HTERT RPE-1 (cell line): Measurements from ENCODE around the gene DIAPH2.

ENCODE experiments used
- in situ Hi-C: fragments of 300-500 bp; cut with MboI; formaldehyde crosslinking; loops from 4 replicates; pipeline ENCODE4 v1.14.3; 2020; ENCODE audit warnings: low sequenced_read_pairs

DIAPH2 gene

DNA sequence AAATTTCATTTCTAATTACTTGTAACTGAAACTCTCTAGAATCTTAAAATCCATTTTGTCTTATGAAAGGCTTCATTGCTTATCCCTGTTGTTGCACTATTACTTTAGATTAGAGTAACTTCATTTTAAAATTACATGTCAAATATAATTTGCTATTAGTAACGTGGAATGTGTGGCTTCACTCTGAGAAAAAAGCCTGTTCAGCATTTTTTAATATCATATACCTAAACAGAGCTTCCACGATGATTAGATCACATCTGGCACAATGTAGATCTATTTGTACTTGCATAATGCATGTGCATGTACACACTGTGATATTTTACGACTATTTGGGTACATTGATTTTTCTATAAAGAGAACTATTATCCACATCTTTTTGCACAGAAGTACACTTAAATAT is 847.2 kb downstream of the DIAPH2 start:
- in situ Hi-C loops = no loop called here

GRCh38 chrX:97538745-97539144 is 854.1 kb downstream of the DIAPH2 start:
- in situ Hi-C loops = no loop called here

DNA sequence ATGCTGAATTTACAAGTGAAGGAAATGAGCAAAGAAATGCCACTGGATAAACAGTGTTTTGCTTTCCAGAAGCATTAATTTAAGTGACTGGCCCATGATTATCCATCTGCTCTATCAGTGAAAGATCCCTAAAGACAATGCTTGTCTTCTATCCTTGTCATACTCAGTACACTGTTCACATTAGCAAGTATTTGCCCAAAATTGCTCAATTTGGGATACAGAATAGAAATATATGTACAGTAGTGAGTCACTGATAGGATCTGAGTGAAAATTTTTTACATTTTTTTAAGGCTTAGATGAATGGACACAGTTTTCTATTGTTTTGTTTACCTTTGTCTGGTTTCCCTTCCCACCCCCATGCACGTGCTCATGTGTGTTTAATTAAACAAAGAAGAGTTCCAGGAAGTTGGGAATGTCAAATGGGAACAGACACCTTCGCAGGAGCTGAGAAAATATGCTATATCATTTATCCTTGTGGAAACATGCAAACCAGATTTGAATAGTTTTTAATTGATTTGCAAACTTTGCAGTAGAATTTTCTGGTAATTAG is 855.4 kb downstream of the DIAPH2 start:
- in situ Hi-C loops = no loop called here

- in situ Hi-C loops = no loop called here
Measured at GRCh38 chrX:97547877-97548578, 863.4 kb downstream of the DIAPH2 start.

DNA sequence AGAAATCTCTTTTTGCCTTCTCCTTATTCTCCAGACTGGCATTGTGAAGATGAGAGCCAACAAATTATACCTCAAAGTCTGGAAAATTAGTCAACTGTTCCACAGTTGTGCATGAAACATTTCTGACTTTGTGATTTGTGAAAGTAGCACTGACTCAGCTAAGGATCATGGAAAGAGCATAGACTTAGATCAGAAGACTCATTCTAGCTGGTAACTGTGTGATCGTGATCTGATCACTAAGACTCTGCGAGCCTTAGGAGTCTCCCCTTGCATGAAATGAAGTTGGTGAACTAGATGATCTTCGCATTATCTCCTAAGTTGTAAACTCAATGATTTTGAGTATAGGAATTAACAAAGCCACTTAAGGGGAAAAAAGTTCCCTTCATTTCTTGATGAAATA is 867.2 kb downstream of the DIAPH2 start:
- in situ Hi-C loops = no loop called here

DNA sequence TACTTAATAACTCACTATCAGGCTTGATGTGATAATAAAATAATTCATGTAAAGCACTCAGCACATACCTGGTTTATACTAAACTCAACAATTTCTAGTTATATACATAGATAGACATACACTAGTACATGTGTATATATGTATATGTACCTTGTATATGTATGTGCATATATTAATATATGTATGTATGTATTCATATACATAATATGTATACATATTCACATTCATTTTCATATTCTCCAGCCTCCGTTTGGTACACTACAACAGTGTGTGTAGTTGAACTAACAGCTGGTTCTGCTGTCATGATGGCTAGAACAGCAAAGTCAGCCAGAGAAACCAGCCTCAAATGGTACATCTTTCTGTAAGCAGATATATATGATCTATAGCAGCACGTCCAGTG is 869.2 kb downstream of the DIAPH2 start:
- in situ Hi-C loops = no loop called here

DNA sequence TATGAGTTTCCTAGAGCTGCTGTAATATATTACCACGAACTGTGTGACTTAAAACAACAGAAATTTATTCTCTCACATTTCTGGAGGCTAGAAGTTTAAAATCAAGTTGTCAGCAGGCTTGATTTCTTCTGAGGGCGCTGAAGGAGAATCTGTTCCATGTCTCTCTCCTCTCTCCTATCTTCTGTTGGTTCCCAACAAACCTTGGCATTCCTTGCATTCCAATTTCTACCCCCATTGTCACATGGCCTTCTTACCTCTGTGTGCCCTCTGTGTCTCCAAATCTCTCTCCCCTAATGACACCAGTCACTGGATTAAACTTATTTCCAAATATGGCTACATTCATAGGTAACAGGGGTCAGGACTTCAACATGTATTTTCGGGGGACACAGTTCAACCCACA is 871.7 kb downstream of the DIAPH2 start:
- in situ Hi-C loops = no loop called here

DNA sequence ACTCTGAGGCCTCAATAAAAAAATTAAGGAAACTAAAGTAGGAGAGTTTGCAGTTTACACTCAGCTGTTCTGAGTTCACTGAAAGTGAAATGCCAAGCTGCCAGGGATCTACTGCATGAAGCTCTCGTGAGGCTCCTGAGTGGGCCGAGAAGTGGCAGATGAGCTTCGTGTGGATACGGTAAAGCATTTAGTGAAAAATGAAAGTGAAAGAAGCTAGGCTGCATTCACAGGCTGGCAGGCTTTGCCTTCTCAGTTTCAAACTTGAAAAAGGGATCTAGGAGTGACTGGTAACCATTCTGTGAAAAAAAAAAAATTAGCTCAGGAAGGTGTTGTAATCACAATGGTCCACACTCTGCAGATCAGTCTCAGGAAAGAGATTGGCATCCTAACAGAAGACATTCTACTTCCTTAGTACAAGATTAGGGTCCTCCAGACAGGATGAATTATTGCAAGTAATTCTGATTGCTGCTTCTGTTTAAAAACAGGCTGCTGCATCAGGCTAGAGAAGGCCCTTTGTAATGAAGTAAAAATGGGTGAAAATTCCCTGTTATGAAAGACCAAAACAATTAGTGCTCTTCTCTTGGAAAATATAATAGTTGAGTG is 879.0 kb downstream of the DIAPH2 start:
- in situ Hi-C loops = no loop called here

GRCh38 chrX:97564496-97564895 is 879.9 kb downstream of the DIAPH2 start:
- in situ Hi-C loops = no loop called here

GRCh38 chrX:97587171-97587570 is 902.5 kb downstream of the DIAPH2 start:
- in situ Hi-C loops = no loop called here

DNA sequence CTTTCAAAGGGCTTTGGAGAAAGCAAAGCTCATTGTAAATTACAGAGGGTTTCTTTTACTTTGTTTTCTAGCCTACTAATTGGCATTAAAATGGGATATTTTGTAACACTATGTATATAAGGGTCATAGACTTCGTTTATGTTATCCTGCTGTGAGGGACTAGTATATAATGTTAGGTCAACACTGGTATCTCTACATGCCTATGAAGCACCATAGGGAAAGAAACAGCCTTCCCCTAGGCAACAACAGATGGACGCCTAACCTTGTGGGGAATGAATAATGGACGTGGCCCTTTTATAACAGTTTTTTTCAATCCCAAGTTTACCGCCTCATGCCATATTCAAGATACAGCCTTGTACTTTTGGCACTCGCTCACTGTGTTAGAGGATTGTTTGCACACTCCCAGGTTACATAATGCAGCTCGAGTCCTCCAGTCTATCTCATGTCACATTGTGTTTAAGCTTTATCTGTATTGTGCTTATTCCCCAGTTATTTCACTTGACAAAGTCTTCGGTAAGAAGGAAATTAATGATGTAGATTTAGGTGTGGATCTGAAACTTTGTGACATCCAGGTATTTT is 910.1 kb downstream of the DIAPH2 start:
- in situ Hi-C loops = no loop called here

GRCh38 chrX:97597954-97598353 is 913.3 kb downstream of the DIAPH2 start:
- in situ Hi-C loops = no loop called here

- in situ Hi-C loops = no loop called here
Measured at GRCh38 chrX:97602465-97603258, 918.0 kb downstream of the DIAPH2 start.

- in situ Hi-C loops = no loop called here
Measured at GRCh38 chrX:97605271-97605670, 920.6 kb downstream of the DIAPH2 start.

DNA sequence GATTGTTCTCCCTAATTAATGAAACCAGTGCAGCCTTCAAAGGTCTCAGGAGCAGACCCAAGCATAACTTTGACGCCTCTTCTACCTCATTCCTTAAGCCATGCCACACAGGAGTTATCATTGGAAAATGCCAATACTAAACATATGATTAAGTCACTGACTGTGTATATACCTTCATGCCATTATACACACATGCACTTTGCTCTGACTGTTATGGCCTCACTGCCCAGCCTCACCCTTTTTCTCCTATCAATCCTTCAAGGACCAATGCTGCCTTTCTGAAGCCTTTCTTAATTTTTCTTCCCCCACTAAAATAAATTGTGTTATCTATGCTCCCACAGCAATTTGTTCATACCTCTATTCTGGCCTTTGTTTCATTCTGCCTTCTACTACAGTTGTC is 924.7 kb downstream of the DIAPH2 start:
- in situ Hi-C loops = no loop called here

GRCh38 chrX:97609938-97610337 is 925.3 kb downstream of the DIAPH2 start:
- in situ Hi-C loops = no loop called here

- in situ Hi-C loops = no loop called here
Measured at GRCh38 chrX:97616883-97617530, 932.4 kb downstream of the DIAPH2 start.

DNA sequence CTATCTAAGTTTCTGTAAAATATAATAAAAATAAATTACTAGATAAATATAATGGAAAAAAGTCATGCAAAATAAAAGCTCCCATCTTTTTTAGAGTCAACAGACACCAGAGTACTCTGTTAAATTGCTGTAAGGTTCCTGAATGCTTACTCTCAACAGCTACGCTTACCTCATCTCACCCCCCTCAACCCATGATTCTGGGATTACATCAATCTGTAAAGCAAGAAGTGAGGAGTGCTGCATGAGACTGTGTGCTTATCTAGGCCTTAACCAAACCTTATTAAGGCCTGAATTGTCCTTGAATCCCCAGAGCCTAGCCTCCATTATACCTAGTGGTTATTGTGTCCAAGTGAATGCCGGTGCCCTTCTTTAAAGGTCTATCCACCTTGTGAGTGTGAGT is 934.9 kb downstream of the DIAPH2 start:
- in situ Hi-C loops = no loop called here

- in situ Hi-C loops = no loop called here
Measured at GRCh38 chrX:97622111-97622510, 937.5 kb downstream of the DIAPH2 start.

DNA sequence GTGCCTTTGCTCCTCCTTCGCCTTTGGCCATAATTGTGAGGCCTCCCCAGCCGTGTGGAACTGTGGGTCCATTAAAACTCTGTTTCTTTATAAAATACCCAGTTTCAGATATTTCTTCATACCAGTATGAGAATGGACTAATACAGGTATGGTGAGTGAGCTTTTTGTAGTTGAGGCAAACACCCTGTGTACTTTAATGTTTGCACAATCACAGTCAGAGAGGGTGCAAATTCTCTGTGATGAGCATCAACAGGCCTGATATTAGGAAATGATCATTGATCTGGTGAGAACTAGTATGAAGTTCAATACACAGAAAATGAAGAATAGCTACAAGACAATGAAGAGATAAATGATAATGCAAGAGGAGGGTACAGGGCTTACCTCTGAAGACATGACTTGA is 943.7 kb downstream of the DIAPH2 start:
- in situ Hi-C loops = no loop called here
